ENCODE results near the gene SMCO1. TPM values are rescaled to one million over a fixed set of nuclear protein-coding genes. Genes with fewer than 3 reads are reported as not detected.

The SMCO1 gene, protein sequence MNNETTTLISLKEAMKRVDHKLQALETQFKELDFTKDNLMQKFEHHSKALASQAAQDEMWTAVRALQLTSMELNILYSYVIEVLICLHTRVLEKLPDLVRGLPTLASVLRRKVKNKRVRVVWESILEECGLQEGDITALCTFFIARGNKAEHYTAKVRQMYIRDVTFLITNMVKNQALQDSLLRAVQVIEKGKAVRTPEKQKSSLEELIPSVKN
- total RNA-seq (not detected), polyA plus RNA-seq (under 1 TPM in 1 of 2 donors, not detected in 1; 0.05 TPM)

DNA sequence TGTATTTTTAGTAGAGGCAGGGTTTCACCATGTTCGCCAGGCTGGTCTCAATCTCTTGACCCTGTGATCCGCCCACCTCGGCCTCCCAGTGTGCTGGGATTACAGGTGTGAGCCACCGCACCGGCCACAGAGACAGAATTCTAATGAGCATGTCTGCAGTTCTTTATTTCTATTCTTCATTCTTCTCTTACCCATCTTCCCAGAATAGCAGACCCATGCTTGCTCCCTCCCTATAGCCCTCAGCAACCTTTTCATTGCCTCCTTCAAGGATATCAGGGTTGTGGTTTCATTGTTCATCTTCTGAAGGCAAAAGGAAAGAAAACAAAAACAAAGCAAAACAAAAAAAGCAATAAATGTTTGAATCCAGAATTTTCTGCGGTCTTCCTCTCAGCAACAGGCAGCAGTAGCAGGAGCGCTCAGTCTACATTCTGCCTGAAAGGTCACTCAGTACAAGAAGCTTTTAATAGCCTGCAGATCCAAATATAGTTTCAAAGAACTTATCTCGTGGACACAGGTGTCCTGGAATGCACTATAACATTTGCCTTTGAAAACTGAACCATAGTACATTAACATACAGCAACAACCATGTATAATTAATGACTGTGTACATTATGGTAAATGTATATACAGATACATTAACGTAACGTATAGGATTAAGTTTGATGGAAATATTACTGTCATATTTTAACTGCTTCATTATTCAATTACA, at the start of gene SMCO1:
SMCO1 (minus strand) TSS at position 434 of the 709 bp plus-strand sequence; CDS start at position 297, 137 bp downstream.
- no peaks in the 10 kb centered on the region for H3K4me1 ChIP-seq
- H3K36me3 ChIP-seq, result no peaks in the 10 kb centered on the region
- FAIRE-seq (no peak), DNase-seq (no peak), ATAC-seq (no peak)
- 82 to 87% methylated on average over 10 of the region's 10 CpGs for WGBS, 2 donors
- H3K9me3 ChIP-seq, result no peaks in the 10 kb centered on the region
- no peaks in the 10 kb centered on the region for H3K27me3 ChIP-seq
- H3K4me3 ChIP-seq, result no peak within 1 kb of the TSS
- intact Hi-C loops (cut with DNase I), result no loop called here
- TF ChIP-seq, protein P1, sequence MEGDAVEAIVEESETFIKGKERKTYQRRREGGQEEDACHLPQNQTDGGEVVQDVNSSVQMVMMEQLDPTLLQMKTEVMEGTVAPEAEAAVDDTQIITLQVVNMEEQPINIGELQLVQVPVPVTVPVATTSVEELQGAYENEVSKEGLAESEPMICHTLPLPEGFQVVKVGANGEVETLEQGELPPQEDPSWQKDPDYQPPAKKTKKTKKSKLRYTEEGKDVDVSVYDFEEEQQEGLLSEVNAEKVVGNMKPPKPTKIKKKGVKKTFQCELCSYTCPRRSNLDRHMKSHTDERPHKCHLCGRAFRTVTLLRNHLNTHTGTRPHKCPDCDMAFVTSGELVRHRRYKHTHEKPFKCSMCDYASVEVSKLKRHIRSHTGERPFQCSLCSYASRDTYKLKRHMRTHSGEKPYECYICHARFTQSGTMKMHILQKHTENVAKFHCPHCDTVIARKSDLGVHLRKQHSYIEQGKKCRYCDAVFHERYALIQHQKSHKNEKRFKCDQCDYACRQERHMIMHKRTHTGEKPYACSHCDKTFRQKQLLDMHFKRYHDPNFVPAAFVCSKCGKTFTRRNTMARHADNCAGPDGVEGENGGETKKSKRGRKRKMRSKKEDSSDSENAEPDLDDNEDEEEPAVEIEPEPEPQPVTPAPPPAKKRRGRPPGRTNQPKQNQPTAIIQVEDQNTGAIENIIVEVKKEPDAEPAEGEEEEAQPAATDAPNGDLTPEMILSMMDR (IDR thresholded peaks at IDR 0.05), result no peak
- H3K27ac ChIP-seq, result no peak within 1 kb of the TSS

DNA sequence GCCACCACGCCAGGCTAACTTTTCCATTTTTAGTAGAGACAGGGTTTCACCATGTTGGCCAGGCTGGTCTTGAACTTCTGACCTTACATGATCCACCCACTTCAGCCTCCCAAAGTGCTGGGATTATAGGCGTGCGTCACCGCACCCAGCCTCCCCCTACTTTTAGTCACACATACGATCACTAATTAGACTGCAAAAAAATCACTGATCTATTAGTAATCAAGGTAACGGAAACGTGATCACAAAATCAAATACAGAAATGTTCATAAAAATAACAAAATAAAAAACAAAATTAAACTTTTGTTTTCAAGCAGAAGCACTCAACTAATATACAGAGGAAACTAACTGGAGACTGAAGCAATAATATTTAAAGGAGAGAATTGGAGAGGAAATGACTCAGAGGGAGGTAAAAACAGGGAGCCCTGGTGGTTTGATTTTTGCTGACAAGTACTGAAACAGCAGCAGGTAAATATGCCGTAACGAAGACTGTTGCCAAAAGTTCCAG, 48.6 kb upstream of the SMCO1 start:
- intact Hi-C loops (cut with DNase I), result no loop called here
- TF ChIP-seq, protein P1 (IDR thresholded peaks at IDR 0.05), result no peak
- no peak for ATAC-seq

DNA sequence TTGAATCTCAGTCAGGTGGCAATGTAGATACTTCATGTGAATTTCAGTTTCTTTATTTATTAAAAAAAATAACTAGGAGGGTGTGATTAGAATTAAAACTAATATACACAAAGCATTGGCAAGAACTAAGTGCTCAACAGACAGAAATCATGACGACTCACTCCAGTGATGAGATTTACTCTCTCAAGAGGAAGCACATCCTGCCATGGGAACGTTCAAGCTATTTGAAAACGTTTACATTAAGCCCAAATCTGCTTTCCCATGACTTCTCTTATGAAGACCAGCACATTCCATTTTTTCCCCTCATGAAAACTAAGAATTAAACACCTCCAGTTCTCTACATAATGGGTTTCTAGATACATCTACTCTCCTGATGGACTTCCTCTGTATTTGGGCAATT, 44.7 kb upstream of the SMCO1 start:
- TF ChIP-seq, protein P1 (IDR thresholded peaks at IDR 0.05), result no peak
- no peak for DNase-seq
- H3K36me3 ChIP-seq, result peaks cover 0 to 6% (median 0%) of the 10 kb centered on the region in 3 donors
- H3K4me1 ChIP-seq, result no peaks in the 10 kb centered on the region
- no peak overlapping the region for H3K4me3 ChIP-seq
- intact Hi-C loops (cut with DNase I), result no loop called here
- H3K27ac ChIP-seq, result no peak overlapping the region
- WGBS, 2 donors, result 48 to 58% methylated on average over 3 of the region's 3 CpGs
- no peaks in the 10 kb centered on the region for H3K9me3 ChIP-seq
- ATAC-seq, result no peak
- no peak for FAIRE-seq
- H3K27me3 ChIP-seq, result no peaks in the 10 kb centered on the region

More for the DNA sequence above, 48.6 kb upstream of the SMCO1 start:
- WGBS, 2 donors, result 83 to 88% methylated on average over 9 of the region's 9 CpGs
- Histone ChIP-seq H3K9me3 (no peaks in the 10 kb centered on the region), H3K4me3 (no peak overlapping the region), H3K27me3 (no peaks in the 10 kb centered on the region), H3K27ac (no peak overlapping the region), H3K36me3 (peaks cover 0 to 6% (median 0%) of the 10 kb centered on the region in 3 donors), H3K4me1 (no peaks in the 10 kb centered on the region)
- no peak for DNase-seq
- FAIRE-seq, result no peak

DNA sequence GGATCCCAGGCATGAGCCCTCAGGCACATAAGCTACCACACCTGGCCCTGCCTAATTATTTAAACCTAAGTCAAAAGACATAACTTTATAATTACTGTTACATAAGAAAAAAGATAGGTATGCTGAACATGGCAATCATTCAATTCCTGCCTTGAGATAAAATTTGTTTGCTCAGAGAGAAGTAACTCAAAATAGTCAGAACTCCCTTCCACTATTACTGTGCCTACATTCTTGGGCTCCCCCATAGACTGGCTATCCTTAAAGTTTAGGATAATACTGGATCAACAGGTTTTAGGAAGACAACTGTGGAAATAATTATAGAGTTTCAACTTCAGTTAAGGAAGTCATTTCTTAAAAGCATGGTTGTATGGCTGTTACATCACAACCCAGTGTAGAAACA, 43.3 kb upstream of the SMCO1 start:
- ATAC-seq (no peak), FAIRE-seq (no peak)

More for the DNA sequence above, 43.3 kb upstream of the SMCO1 start:
- TF ChIP-seq, protein P1 (IDR thresholded peaks at IDR 0.05), result no peak
- Histone ChIP-seq H3K4me3 (no peak overlapping the region), H3K27ac (no peak overlapping the region), H3K9me3 (no peaks in the 10 kb centered on the region), H3K27me3 (no peaks in the 10 kb centered on the region), H3K4me1 (no peaks in the 10 kb centered on the region), H3K36me3 (peaks cover 0 to 6% (median 0%) of the 10 kb centered on the region in 3 donors)
- DNase-seq, result no peak
- intact Hi-C loops (cut with DNase I), result no loop called here

Measured in pancreas (tissue), 10 donors.